HG02840 (cell line): ENCODE measurements around the gene KIRREL3.
"Not testable (repeated sequence)": the region's sequence is repeated elsewhere in the genome, so short reads cannot be mapped to it uniquely, and the experiment has no call there.

Experiments used
- ATAC-seq: cut with Tn5 transposase; IDR thresholded peaks from one replicate; pipeline ENCODE4 v1.9.1; 2021; ENCODE audit warnings: mild to moderate bottlenecking, moderate library complexity, moderate number of reproducible peaks; ENCODE audit not compliant: unreplicated experiment, low FRiP score

The KIRREL3 gene

GRCh38 chr11:126406368-126406767 is 594.2 kb downstream of the KIRREL3 start:
- ATAC-seq: no peak

- ATAC-seq: no peak
These were observed 594.7 kb downstream of the KIRREL3 start for GRCh38 chr11:126405906-126406305.

GRCh38 chr11:126405374-126405773 is 595.2 kb downstream of the KIRREL3 start:
- ATAC-seq: no peak

GRCh38 chr11:126404367-126404766 is 596.2 kb downstream of the KIRREL3 start:
- no peak for ATAC-seq

GRCh38 chr11:126403658-126404057 is 596.9 kb downstream of the KIRREL3 start:
- no peak for ATAC-seq

GRCh38 chr11:126403022-126403581 is 597.5 kb downstream of the KIRREL3 start:
- no peak for ATAC-seq

GRCh38 chr11:126400479-126400878 is 600.1 kb downstream of the KIRREL3 start:
- ATAC-seq: no peak

GRCh38 chr11:126400019-126400418 is 600.6 kb downstream of the KIRREL3 start:
- ATAC-seq: no peak

- ATAC-seq: no peak
These were observed 601.8 kb downstream of the KIRREL3 start for GRCh38 chr11:126398721-126399120.

GRCh38 chr11:126398296-126398695 is 602.3 kb downstream of the KIRREL3 start:
- no peak for ATAC-seq

- ATAC-seq: no peak
These were observed 603.6 kb downstream of the KIRREL3 start for GRCh38 chr11:126396965-126397364.

GRCh38 chr11:126396266-126396665 is 604.3 kb downstream of the KIRREL3 start:
- ATAC-seq: not testable (repeated sequence)

- not testable (repeated sequence) for ATAC-seq
These were observed 604.8 kb downstream of the KIRREL3 start for GRCh38 chr11:126395784-126396183.

GRCh38 chr11:126394634-126395072 is 605.9 kb downstream of the KIRREL3 start:
- ATAC-seq: not testable (repeated sequence)

GRCh38 chr11:126394036-126394435 is 606.5 kb downstream of the KIRREL3 start:
- ATAC-seq: no peak

GRCh38 chr11:126393143-126393542 is 607.4 kb downstream of the KIRREL3 start:
- ATAC-seq: no peak

- no peak for ATAC-seq
These were observed 607.9 kb downstream of the KIRREL3 start for GRCh38 chr11:126392633-126393013.

- no peak for ATAC-seq
These were observed 608.5 kb downstream of the KIRREL3 start for GRCh38 chr11:126391970-126392632.

- no peak for ATAC-seq
These were observed 609.1 kb downstream of the KIRREL3 start for GRCh38 chr11:126391286-126391954.

- ATAC-seq: no peak
These were observed 610.2 kb downstream of the KIRREL3 start for GRCh38 chr11:126390272-126390867.

- no peak for ATAC-seq
These were observed 612.7 kb downstream of the KIRREL3 start for GRCh38 chr11:126387857-126388256.
